ENCODE data around the gene CUX1.
"Not testable (repeated sequence)": the region's sequence is repeated elsewhere in the genome, so short reads cannot be mapped to it uniquely, and the experiment has no call there.

CUX1 gene

DNA sequence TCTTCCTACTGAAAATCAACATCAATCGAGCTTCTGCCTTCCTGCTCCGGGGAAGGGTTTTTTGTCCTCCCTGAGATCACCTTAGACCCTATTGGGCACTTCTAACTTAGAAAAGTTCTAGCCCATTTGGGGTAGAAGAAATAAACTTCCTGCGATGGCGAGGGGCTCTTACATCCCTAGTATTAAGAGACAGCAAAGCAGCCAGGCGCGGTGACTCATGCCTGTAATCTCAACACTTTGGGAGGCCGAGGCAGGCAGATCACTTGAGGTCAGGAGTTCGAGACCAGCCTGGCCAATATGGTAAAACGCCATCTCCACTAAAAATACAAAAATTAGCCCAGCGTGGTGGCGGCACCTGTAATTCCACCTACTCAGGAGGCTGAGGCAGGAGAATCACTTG, 507.7 kb downstream of the CUX1 start:
- DNase-seq: not testable (repeated sequence)

DNA sequence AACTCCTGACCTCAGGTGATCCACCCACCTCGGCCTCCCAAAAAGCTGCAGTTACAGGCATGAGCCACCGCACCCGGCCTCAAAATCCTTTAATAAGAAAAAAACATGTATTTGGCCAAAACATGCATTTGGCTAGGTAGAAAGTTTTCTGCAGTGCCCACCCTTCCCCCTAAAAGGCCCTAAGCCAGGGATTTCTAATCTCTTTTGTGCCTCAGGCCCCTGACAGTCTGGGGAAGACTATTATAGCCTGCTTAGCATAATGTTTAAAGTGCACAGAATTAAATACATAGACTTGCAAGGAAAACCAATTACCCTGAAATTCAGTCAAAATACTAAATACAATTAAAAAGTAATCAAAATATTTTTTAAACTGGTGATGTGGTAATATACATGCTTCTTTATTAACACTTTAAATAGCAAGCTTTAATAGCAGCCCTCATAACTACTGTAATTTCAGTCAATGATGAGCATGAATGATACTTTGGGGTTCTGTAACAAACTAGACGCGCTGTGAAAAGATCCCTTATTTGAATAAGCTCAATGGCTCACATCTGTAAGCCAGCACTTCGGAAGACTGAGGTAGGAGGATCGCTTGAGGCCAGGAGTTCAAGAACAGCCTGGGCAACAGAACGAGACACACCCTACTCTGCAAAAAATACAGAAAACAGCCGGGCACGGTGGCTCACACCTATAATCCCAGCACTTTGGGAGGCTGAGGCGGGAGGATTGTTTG, 508.9 kb downstream of the CUX1 start:
- DNase-seq: no peak

DNA sequence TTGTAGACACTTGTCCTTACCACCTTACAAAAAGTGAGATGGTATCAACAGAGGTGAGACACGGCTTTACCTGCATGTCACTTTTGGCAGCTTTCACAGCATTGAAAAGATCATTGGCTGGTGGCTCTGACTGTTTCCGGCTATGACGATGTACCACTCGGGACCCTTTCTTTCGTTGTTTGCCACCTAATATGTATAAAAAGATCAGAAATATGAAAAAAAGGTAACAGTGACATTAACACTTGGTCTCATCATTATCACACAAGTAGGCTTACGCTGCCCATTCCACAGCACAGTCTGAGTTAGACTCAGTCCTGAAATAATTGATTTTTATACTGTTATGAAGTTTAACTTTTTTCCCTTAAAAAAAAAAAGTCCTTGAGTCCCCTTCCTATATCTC, 509.8 kb downstream of the CUX1 start:
- not testable (repeated sequence) for DNase-seq

DNA sequence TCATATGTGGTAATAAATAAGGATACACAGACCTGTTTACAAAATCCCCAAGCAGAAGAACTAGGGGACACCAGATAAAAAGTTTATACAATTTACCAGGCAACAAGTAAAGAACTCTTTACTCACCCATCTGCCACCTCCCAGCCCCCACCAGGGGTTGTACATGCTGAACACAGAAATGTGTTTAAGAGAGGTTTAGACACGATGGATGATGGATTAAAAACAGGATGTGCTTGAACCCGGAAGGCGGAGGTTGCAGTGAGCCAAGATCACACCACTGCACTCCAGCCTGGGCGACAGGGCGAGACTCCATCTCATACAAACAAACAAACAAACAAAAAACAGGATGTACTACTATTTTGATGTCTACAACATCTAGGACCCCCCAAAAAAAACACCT, 511.4 kb downstream of the CUX1 start:
- DNase-seq: not testable (repeated sequence)

DNA sequence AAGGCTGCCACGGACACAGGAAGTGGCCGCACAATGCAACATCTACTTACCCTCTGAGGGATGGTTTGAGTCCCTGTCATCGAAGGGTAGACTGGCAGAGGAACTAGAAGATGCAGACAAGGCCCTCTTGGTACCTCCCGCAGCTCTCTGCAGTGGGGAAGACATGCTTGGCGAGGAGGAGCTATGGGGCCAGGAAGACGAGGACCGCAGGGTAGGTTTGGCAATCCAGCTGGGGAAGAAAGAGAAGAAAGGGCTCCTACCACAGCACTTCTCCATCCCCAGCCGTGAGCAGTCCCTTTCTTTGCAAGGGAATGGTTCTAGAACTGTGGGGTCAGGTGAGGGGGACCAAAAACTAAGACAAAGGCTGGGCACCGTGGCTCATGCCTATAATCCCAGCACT, 511.9 kb downstream of the CUX1 start:
- not testable (repeated sequence) for DNase-seq

DNA sequence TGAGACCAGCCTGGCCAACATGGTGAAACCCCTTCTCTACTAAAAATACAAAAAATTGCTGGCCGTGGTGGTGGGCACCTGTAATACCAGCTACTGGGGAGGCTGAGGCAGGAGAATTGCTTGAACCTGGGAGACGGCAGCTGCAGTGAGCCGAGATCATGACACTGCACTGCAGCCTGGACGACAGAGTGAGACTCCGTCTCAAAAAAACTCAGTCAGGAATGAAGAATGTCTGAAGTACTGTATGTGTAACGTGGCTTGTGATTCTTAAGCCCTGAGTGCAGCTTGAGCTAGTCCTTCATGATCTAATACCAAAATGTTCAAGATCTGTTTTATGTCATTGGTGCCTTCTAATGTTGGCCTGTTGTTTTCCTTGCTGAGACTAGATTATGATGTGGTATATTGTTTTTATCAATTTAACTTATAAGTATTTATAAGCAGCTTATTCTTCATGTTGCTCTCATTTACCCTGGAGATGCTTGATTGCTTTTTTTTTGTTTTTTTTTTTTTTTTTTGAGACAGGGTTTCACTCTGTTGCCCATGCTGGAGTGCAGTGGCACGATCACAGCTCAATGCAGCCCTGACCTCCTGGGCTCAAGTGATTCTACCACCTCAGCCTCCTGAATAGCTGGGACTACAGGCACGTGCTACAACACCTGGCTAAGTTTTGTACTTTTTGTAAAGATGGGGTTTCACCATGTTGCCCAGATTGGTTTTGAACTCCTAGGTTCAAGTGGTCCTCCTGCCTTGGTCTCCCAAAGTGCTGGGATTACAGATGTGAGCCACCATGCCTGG, 513.4 kb downstream of the CUX1 start:
- DNase-seq: not testable (repeated sequence)
